GM23248 (cell line): Measurements from ENCODE around the gene SMYD3. TPM values are rescaled to one million over a fixed set of nuclear protein-coding genes. Genes with fewer than 3 reads are reported as not detected.

Experiments used
- DNase-seq: peaks from one replicate; pipeline ENCODE4 v3.0.0-alpha.2; 2015
- H2AFZ ChIP-seq: fragments of 200-600 bp; sonication (generic); 2 replicates; pipeline ENCODE4 v1.6.1; 2016; ENCODE audit warnings: antibody characterized with exemption
- H3F3A ChIP-seq: fragments of 200-600 bp; sonication (generic); 2 replicates; pipeline ENCODE4 v1.6.1; 2016; ENCODE audit warnings: mild to moderate bottlenecking, antibody characterized with exemption, mixed run types; ENCODE audit not compliant: insufficient read depth
- H3K27ac ChIP-seq: fragments of 200-600 bp; sonication (generic); 2 replicates; pipeline ENCODE4 v1.5.1; 2016; ENCODE audit warnings: mild to moderate bottlenecking
- H3K27me3 ChIP-seq: fragments of 200-600 bp; sonication (generic); replicated peaks from 2 replicates; pipeline ENCODE4 v1.6.1; 2016; ENCODE audit warnings: mild to moderate bottlenecking; ENCODE audit not compliant: insufficient read depth
- H3K36me3 ChIP-seq: fragments of 200-600 bp; sonication (generic); 2 replicates; pipeline ENCODE4 v1.6.1; 2016; ENCODE audit warnings: low read depth, mild to moderate bottlenecking
- H3K4me1 ChIP-seq: fragments of 200-600 bp; sonication (generic); 2 replicates; pipeline ENCODE4 v1.6.1; 2016; ENCODE audit warnings: mild to moderate bottlenecking; ENCODE audit not compliant: insufficient read depth
- H3K4me2 ChIP-seq: fragments of 200-600 bp; sonication (generic); one replicate; pipeline ENCODE4 v1.6.1; 2016; ENCODE audit warnings: mild to moderate bottlenecking; ENCODE audit not compliant: unreplicated experiment
- H3K4me3 ChIP-seq: fragments of 200-600 bp; sonication (generic); 2 replicates; pipeline ENCODE4 v1.5.1; 2016; ENCODE audit warnings: mild to moderate bottlenecking
- H3K79me2 ChIP-seq: fragments of 200-600 bp; sonication (generic); 2 replicates; pipeline ENCODE4 v1.6.1; 2016; ENCODE audit warnings: mild to moderate bottlenecking; ENCODE audit not compliant: insufficient read depth
- H3K9ac ChIP-seq: fragments of 200-600 bp; sonication (generic); 2 replicates; pipeline ENCODE4 v1.6.1; 2016; ENCODE audit warnings: mild to moderate bottlenecking
- H3K9me2 ChIP-seq: fragments of 200-600 bp; sonication (generic); 2 replicates; pipeline ENCODE4 v1.6.1; 2016; ENCODE audit warnings: mixed run types, mild to moderate bottlenecking, moderate library complexity; ENCODE audit not compliant: insufficient read depth
- H3K9me3 ChIP-seq: fragments of 200-600 bp; sonication (generic); one replicate; pipeline ENCODE4 v1.6.1; 2017; ENCODE audit warnings: low read depth
- H4K20me1 ChIP-seq: fragments of 200-600 bp; sonication (generic); 2 replicates; pipeline ENCODE4 v1.6.0; 2016; ENCODE audit not compliant: insufficient read depth
- EZH2 ChIP-seq: fragments of 200-600 bp; sonication (generic); IDR thresholded peaks from 2 replicates; pipeline ENCODE4 v1.6.1; 2018; ENCODE audit warnings: antibody characterized with exemption, mild to moderate bottlenecking; ENCODE audit not compliant: insufficient read depth, poor library complexity, severe bottlenecking
- EZH2phosphoT487 ChIP-seq: fragments of 200-600 bp; sonication (generic); IDR thresholded peaks from 2 replicates; pipeline ENCODE4 v1.6.1; 2018; ENCODE audit warnings: antibody characterized with exemption, moderate library complexity, mild to moderate bottlenecking, low read depth; ENCODE audit not compliant: insufficient read depth
- WGBS, 2 experiments: methylation state at CpG; one replicate each; pipeline ENCODE4 v1.1.6; 2015 to 2017; ENCODE audit warnings: low lambda C conversion rate in 2 of 2, low coverage in 1 of 2; ENCODE audit errors: missing lambda C conversion rate in 2 of 2; 5-methylcytosine and 5-hydroxymethylcytosine counted together
- in situ Hi-C: fragments of 300-500 bp; cut with MboI; formaldehyde crosslinking; loops from 2 replicates; pipeline ENCODE4 v1.15.0; 2020
- polyA plus RNA-seq: library from polyadenylated mRNA; unstranded; fragments of >200 nt; fragmentation: Nextera tagmentation; extraction: Ambion mirVana; gene quantifications from 2 replicates; pipeline ENCODE4 v1.2.1, GENCODE V29; 2016
- total RNA-seq: library from RNA; depleted of rRNA; stranded (reverse); fragments of >200 nt; shearing (Covaris generic); gene quantifications from 2 replicates; pipeline ENCODE4 v1.2.3, GENCODE V29; 2014

The SMYD3 gene
- total and polyA plus RNA-seq, 2 experiments from 2014 or later, result 32.1 to 44.8 TPM

GRCh38 chr1:246091477-246091876 is 415.6 kb downstream of the SMYD3 start:
- no peak overlapping the region for H3K9ac ChIP-seq
- no peaks in the 10 kb centered on the region for H3K79me2 ChIP-seq
- in situ Hi-C loops, result no loop called here
- no peaks in the 10 kb centered on the region for H3K27me3 ChIP-seq
- no peaks in the 10 kb centered on the region for H3K9me3 ChIP-seq
- no peak overlapping the region for H3K27ac ChIP-seq
- H3K4me3 ChIP-seq, result no peak overlapping the region
- no peaks in the 10 kb centered on the region for H3K36me3 ChIP-seq
- H2AFZ ChIP-seq, result peak overlapping the region; percentile 32; the same call in 1 of the 2 replicates
- H3K4me1 ChIP-seq, result peaks cover 4% of the 10 kb centered on the region; the same call in 1 of the 2 replicates
- H3K9me2 ChIP-seq, result no peaks in the 10 kb centered on the region
- DNase-seq, result peak; percentile 31
- TF ChIP-seq EZH2phosphoT487 (no peak), EZH2 (no peak)
- H3F3A ChIP-seq, result no peaks in the 10 kb centered on the region
- H4K20me1 ChIP-seq, result no peaks in the 10 kb centered on the region
- no peak overlapping the region for H3K4me2 ChIP-seq
- 23% methylated on average over 4 of the region's 4 CpGs for WGBS, 2 experiments

GRCh38 chr1:246086191-246086590 is 420.9 kb downstream of the SMYD3 start:
- Histone ChIP-seq H3K9ac (no peak overlapping the region), H3K79me2 (no peaks in the 10 kb centered on the region), H3K27ac (no peak overlapping the region), H2AFZ (no peak overlapping the region), H3K4me1 (no peaks in the 10 kb centered on the region), H3K4me2 (no peak overlapping the region), H3K9me2 (no peaks in the 10 kb centered on the region), H4K20me1 (no peaks in the 10 kb centered on the region), H3F3A (no peaks in the 10 kb centered on the region), H3K27me3 (no peaks in the 10 kb centered on the region), H3K9me3 (no peaks in the 10 kb centered on the region), H3K36me3 (no peaks in the 10 kb centered on the region), H3K4me3 (no peak overlapping the region)
- in situ Hi-C loops, result no loop called here
- DNase-seq, result no peak
- WGBS, 2 experiments, result 98% methylated on average over 5 of the region's 5 CpGs
- TF ChIP-seq EZH2phosphoT487 (no peak), EZH2 (no peak)

DNA sequence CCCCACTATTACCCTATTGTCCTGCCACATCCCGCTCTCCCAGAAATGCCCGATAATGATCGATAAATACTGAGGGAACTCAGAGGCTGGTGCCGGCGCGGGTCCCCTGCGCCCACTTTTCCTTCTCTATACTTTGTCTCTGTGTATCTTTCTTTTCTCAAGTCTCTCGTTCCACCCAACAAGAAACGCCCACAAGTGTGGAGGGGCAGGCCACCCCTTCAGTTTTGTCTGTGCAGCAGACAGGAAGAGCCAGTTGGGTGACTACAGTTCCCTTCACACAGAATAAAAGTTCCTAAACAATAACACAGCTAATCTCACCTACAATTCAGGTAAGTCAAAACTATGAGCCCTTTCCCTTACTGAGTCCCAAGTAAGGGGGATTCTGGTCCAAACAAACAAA is 423.7 kb downstream of the SMYD3 start:
- H3K9me3 ChIP-seq, result no peaks in the 10 kb centered on the region
- H3K4me1 ChIP-seq, result no peaks in the 10 kb centered on the region
- H4K20me1 ChIP-seq, result no peaks in the 10 kb centered on the region
- H3K9me2 ChIP-seq, result no peaks in the 10 kb centered on the region
- H3K27me3 ChIP-seq, result no peaks in the 10 kb centered on the region
- no peak overlapping the region for H3K4me2 ChIP-seq
- no peak overlapping the region for H3K27ac ChIP-seq
- DNase-seq, result no peak
- H3K79me2 ChIP-seq, result no peaks in the 10 kb centered on the region
- no peak overlapping the region for H3K4me3 ChIP-seq
- no peaks in the 10 kb centered on the region for H3K36me3 ChIP-seq
- in situ Hi-C loops, result no loop called here
- H2AFZ ChIP-seq, result no peak overlapping the region
- TF ChIP-seq EZH2phosphoT487 (no peak), EZH2 (no peak)
- 78 to 98% methylated on average over 5 to 8 of the region's 9 CpGs for WGBS, 2 experiments
- no peak overlapping the region for H3K9ac ChIP-seq
- no peaks in the 10 kb centered on the region for H3F3A ChIP-seq

- H3K27me3 ChIP-seq, result no peaks in the 10 kb centered on the region
- H3K79me2 ChIP-seq, result no peaks in the 10 kb centered on the region
- H3F3A ChIP-seq, result no peaks in the 10 kb centered on the region
- H3K36me3 ChIP-seq, result no peaks in the 10 kb centered on the region
- H2AFZ ChIP-seq, result no peak overlapping the region
- no peaks in the 10 kb centered on the region for H3K4me1 ChIP-seq
- in situ Hi-C loops, result no loop called here
- no peak for DNase-seq
- no peak overlapping the region for H3K27ac ChIP-seq
- H3K9me3 ChIP-seq, result no peaks in the 10 kb centered on the region
- H3K4me3 ChIP-seq, result no peak overlapping the region
- H3K9ac ChIP-seq, result no peak overlapping the region
- H3K9me2 ChIP-seq, result no peaks in the 10 kb centered on the region
- 94 to 95% methylated on average over 13 of the region's 13 CpGs for WGBS, 2 experiments
- H4K20me1 ChIP-seq, result no peaks in the 10 kb centered on the region
- H3K4me2 ChIP-seq, result no peak overlapping the region
- no peak for TF ChIP-seq EZH2
- TF ChIP-seq EZH2phosphoT487, result no peak
Observed at GRCh38 chr1:246081856-246082668, 425.0 kb downstream of the SMYD3 start.
